Endothelial cell (in vitro differentiated cells): ENCODE data around the gene FNDC7. TPM values are rescaled to one million over a fixed set of nuclear protein-coding genes. Genes with fewer than 3 reads are reported as not detected.

ENCODE experiments used
- DNase-seq: peaks from one replicate; pipeline ENCODE4 v3.0.0; 2021; ENCODE audit warnings: low spot score
- H3K27ac Mint-ChIP-seq: one replicate; pipeline ENCODE4 v1.8.0; 2021; ENCODE audit warnings: mixed read lengths, inconsistent platforms; ENCODE audit not compliant: unreplicated experiment
- H3K27me3 Mint-ChIP-seq: one replicate; pipeline ENCODE4 v1.8.0; 2021; ENCODE audit warnings: mild to moderate bottlenecking, moderate library complexity, mixed read lengths, inconsistent platforms; ENCODE audit not compliant: unreplicated experiment
- H3K36me3 Mint-ChIP-seq: one replicate; pipeline ENCODE4 v1.8.0; 2021; ENCODE audit warnings: mild to moderate bottlenecking, low read depth, mixed read lengths, inconsistent platforms; ENCODE audit not compliant: unreplicated experiment
- H3K4me1 Mint-ChIP-seq: one replicate; pipeline ENCODE4 v1.8.0; 2021; ENCODE audit warnings: mild to moderate bottlenecking, mixed read lengths, inconsistent platforms; ENCODE audit not compliant: unreplicated experiment
- H3K4me3 Mint-ChIP-seq: one replicate; pipeline ENCODE4 v1.8.0; 2021; ENCODE audit warnings: mild to moderate bottlenecking, mixed read lengths, inconsistent platforms; ENCODE audit not compliant: unreplicated experiment
- H3K9me3 Mint-ChIP-seq: one replicate; pipeline ENCODE4 v1.8.0; 2021; ENCODE audit warnings: mixed read lengths, inconsistent platforms; ENCODE audit not compliant: unreplicated experiment
- total RNA-seq: library from RNA; stranded (reverse); fragmentation: NEBNext Ultra II Directional; extraction: Animal tissue kit (Norgen Biotek cat#: 25700); gene quantifications from one replicate; pipeline ENCODE4 v1.2.1, GENCODE V29; 2021; ENCODE audit not compliant: unreplicated experiment
- TF ChIP-seq, protein P1 (sequence below): fragments of 200-600 bp; sonication (generic); IDR thresholded peaks from one replicate; pipeline ENCODE4 v1.5.0; 2021; ENCODE audit warnings: antibody characterized with exemption; ENCODE audit not compliant: unreplicated experiment

The FNDC7 gene
- total RNA-seq, 1 donor from 2014 or later: 0.15 TPM

- H3K36me3 Mint-ChIP-seq: no peaks in the 10 kb centered on the region
- TF ChIP-seq, protein P1, sequence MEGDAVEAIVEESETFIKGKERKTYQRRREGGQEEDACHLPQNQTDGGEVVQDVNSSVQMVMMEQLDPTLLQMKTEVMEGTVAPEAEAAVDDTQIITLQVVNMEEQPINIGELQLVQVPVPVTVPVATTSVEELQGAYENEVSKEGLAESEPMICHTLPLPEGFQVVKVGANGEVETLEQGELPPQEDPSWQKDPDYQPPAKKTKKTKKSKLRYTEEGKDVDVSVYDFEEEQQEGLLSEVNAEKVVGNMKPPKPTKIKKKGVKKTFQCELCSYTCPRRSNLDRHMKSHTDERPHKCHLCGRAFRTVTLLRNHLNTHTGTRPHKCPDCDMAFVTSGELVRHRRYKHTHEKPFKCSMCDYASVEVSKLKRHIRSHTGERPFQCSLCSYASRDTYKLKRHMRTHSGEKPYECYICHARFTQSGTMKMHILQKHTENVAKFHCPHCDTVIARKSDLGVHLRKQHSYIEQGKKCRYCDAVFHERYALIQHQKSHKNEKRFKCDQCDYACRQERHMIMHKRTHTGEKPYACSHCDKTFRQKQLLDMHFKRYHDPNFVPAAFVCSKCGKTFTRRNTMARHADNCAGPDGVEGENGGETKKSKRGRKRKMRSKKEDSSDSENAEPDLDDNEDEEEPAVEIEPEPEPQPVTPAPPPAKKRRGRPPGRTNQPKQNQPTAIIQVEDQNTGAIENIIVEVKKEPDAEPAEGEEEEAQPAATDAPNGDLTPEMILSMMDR: no peak
- no peaks in the 10 kb centered on the region for H3K27me3 Mint-ChIP-seq
- no peaks in the 10 kb centered on the region for H3K9me3 Mint-ChIP-seq
- no peak overlapping the region for H3K27ac Mint-ChIP-seq
- DNase-seq: no peak
- no peak overlapping the region for H3K4me3 Mint-ChIP-seq
- H3K4me1 Mint-ChIP-seq: peaks cover 13% of the 10 kb centered on the region
Measured at GRCh38 chr1:108718927-108719655, 6.4 kb downstream of the FNDC7 start.

DNA sequence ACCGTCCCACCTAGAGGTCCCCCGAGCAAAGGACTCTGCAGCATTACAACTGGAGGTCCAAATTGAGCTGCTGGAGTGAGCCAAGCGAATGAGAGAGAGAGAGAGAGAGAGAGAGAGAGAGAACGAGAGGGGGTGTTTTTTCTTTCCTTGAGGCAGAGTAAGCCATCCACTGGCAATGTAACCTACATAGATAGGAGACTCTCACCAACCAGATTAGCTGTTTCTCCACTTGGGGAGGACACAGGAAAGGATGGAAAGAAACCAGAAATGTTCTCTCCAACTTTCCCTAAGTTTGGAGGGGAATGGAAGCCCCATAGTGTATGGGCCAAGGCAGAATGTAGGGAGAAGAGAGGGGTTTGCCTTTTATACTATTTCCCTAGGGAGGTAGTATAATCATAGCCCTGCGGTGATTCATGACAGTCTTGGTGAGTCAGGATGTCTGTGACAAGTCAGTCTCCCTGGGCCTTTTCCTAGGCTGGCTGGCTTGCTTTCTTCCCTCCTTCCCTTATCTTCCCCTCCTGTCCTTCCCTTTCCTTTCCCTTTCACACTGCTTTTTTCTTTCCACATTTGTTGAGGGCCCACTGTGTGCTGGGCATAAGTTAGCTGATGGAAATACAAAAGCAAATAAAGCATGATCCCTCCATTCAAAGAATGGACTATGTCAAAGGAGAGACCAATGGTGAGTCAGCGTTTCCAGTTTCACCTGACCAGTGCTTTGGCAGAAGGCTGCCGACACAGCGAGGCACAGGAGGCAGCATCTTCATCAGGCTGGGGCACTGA is 7.1 kb downstream of the FNDC7 start:
- TF ChIP-seq, protein P1: no peak
- Mint-ChIP-seq H3K4me1 (peaks cover 13% of the 10 kb centered on the region), H3K27ac (no peak overlapping the region), H3K36me3 (no peaks in the 10 kb centered on the region), H3K9me3 (no peaks in the 10 kb centered on the region), H3K4me3 (no peak overlapping the region), H3K27me3 (no peaks in the 10 kb centered on the region)
- DNase-seq: no peak

DNA sequence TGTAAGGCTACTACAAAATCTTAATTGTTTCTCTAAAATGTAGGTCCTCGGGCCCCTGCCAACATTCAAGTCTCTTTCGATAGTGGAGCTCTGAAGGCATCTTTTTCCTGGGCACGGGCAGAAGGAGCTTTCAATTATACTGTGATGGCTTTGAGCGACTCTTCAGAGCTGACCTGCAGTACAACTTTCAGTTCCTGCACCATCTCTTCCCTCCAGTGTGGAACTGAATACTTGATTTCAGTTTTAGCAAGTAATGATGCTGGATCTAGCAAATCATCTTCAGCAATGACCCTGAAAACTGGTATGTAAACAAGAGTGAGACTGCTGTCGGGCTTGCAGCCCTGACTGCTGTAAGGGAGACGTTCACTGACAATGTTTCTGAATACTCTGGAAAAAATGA is 9.6 kb downstream of the FNDC7 start:
- Mint-ChIP-seq H3K4me3 (no peak overlapping the region), H3K27ac (no peak overlapping the region), H3K27me3 (peaks cover under 1% of the 10 kb centered on the region), H3K36me3 (no peaks in the 10 kb centered on the region), H3K9me3 (no peaks in the 10 kb centered on the region), H3K4me1 (peaks cover 9% of the 10 kb centered on the region)
- no peak for DNase-seq
- TF ChIP-seq, protein P1: no peak

- no peaks in the 10 kb centered on the region for H3K36me3 Mint-ChIP-seq
- H3K9me3 Mint-ChIP-seq: no peaks in the 10 kb centered on the region
- DNase-seq: no peak
- no peak overlapping the region for H3K27ac Mint-ChIP-seq
- TF ChIP-seq, protein P1: no peak
- H3K4me1 Mint-ChIP-seq: peaks cover 4% of the 10 kb centered on the region
- peaks cover 4% of the 10 kb centered on the region for H3K27me3 Mint-ChIP-seq
- H3K4me3 Mint-ChIP-seq: no peak overlapping the region
Measured at GRCh38 chr1:108725906-108726305, 13.2 kb downstream of the FNDC7 start.
